HepG2 (cell line): ENCODE measurements around the gene SATB2. TPM values are rescaled to one million over a fixed set of nuclear protein-coding genes. Genes with fewer than 3 reads are reported as not detected.

Experiments used
- ARNT ChIP-seq: fragments of 450-650 bp; IDR thresholded peaks from 2 replicates; pipeline ENCODE4 v1.6.1; 2017
- ARNT2 ChIP-seq: sonication (generic); formaldehyde crosslinking; IDR thresholded peaks from 2 replicates; pipeline ENCODE4 v1.8.0; 2022; ENCODE audit warnings: mild to moderate bottlenecking, low read depth, missing genetic modification reagents, moderate library complexity
- DMAP1 ChIP-seq: IDR thresholded peaks from 2 replicates; pipeline ENCODE4 v1.6.1; 2016
- EP300 ChIP-seq, 3 experiments: sonication (generic) in 1 of 3; formaldehyde crosslinking in 1 of 3; IDR thresholded peaks; 2 replicates each; pipeline versions ENCODE4 v1.5.1 to v1.6.1; 2011 to 2020; ENCODE audit warnings: low read depth in 2 of 3, low read length in 2 of 3, borderline replicate concordance in 1 of 3, improper control_type of control experiment in 1 of 3, mild to moderate bottlenecking in 1 of 3, missing genetic modification reagents in 1 of 3, moderate library complexity in 1 of 3
- FOXA1 ChIP-seq, 2 experiments: fragments of 450-650 bp in 1 of 2; sonication (generic) in 1 of 2; formaldehyde crosslinking in 1 of 2; IDR thresholded peaks; 2 replicates each; pipeline versions ENCODE4 v1.4.0 to v1.6.1; 2016 to 2020; ENCODE audit warnings: missing genetic modification reagents in 1 of 2
- HNF4A ChIP-seq: sonication (generic); formaldehyde crosslinking; IDR thresholded peaks from 2 replicates; pipeline ENCODE4 v1.4.0; 2020; ENCODE audit warnings: missing genetic modification reagents
- MBNL3 ChIP-seq: fragments of 250-450 bp; sonication (Bioruptor Pico); conservative IDR thresholded peaks from 2 replicates; pipeline ENCODE4 v1.8.0; 2022; ENCODE audit warnings: mild to moderate bottlenecking, inconsistent platforms
- NCOR1 ChIP-seq: fragments of 200-600 bp; sonication (generic); IDR thresholded peaks from 2 replicates; pipeline ENCODE4 v1.7.0; 2017; ENCODE audit warnings: antibody characterized with exemption, low read length, borderline replicate concordance
- PRMT3 ChIP-seq: sonication (generic); formaldehyde crosslinking; IDR thresholded peaks from 2 replicates; pipeline ENCODE4 v1.8.1; 2022; ENCODE audit warnings: low read depth, mild to moderate bottlenecking, moderate library complexity, missing genetic modification reagents, borderline replicate concordance
- RELA ChIP-seq: sonication (generic); formaldehyde crosslinking; IDR thresholded peaks from 2 replicates; pipeline ENCODE4 v1.4.0; 2020; ENCODE audit warnings: missing genetic modification reagents
- REPIN1 ChIP-seq: sonication (generic); formaldehyde crosslinking; IDR thresholded peaks from 2 replicates; pipeline ENCODE4 v1.8.0; 2022; ENCODE audit warnings: missing genetic modification reagents, low read depth, mild to moderate bottlenecking, borderline replicate concordance
- SNAPC5 ChIP-seq: sonication (generic); formaldehyde crosslinking; IDR thresholded peaks from 2 replicates; pipeline ENCODE4 v1.8.1; 2023; ENCODE audit warnings: mild to moderate bottlenecking, missing genetic modification reagents, borderline replicate concordance
- SRSF4 ChIP-seq: fragments of 200-400 bp; formaldehyde crosslinking; IDR thresholded peaks from one replicate; pipeline ENCODE4 v1.6.1; 2018; ENCODE audit warnings: mild to moderate bottlenecking, low read depth, low read length, moderate library complexity; ENCODE audit not compliant: poor library complexity, severe bottlenecking
- ZBTB39 ChIP-seq: sonication (generic); formaldehyde crosslinking; IDR thresholded peaks from 2 replicates; pipeline ENCODE4 v1.5.0; 2020; ENCODE audit warnings: missing genetic modification reagents
- ZBTB7A ChIP-seq: sonication (generic); formaldehyde crosslinking; IDR thresholded peaks from 2 replicates; pipeline ENCODE4 v1.8.0; 2022; ENCODE audit warnings: mild to moderate bottlenecking, missing genetic modification reagents
- ZC3H13 ChIP-seq: sonication (generic); formaldehyde crosslinking; IDR thresholded peaks from 2 replicates; pipeline ENCODE4 v1.8.1; 2023; ENCODE audit warnings: mild to moderate bottlenecking, missing genetic modification reagents, moderate library complexity
- ZNF12 ChIP-seq: sonication (generic); formaldehyde crosslinking; IDR thresholded peaks from 2 replicates; pipeline ENCODE4 v1.5.0; 2020; ENCODE audit warnings: missing genetic modification reagents
- ZNF230 ChIP-seq: sonication (generic); formaldehyde crosslinking; IDR thresholded peaks from 2 replicates; pipeline ENCODE4 v1.4.0; 2020; ENCODE audit warnings: mild to moderate bottlenecking, missing genetic modification reagents
- ZNF749 ChIP-seq: sonication (generic); formaldehyde crosslinking; IDR thresholded peaks from 2 replicates; pipeline ENCODE4 v1.8.0; 2022; ENCODE audit warnings: mild to moderate bottlenecking, missing genetic modification reagents, moderate library complexity, borderline replicate concordance
- ZNF766 ChIP-seq: sonication (generic); formaldehyde crosslinking; IDR thresholded peaks from 2 replicates; pipeline ENCODE4 v1.5.0; 2020; ENCODE audit warnings: missing genetic modification reagents, borderline replicate concordance
- polyA plus RNA-seq, 8 experiments: library from polyadenylated mRNA; depleted of rRNA in 3 of 8; stranded (reverse) in 7 of 8; unstranded in 1 of 8; fragments of >200 nt; fragmentation: Illumina TruSeq in 4 of 8; extraction: Trizol in 4 of 8; gene quantifications; 2 replicates each; pipeline versions ENCODE4 v1.2.1 to v1.2.3, GENCODE V29; 2011 to 2016; ENCODE audit warnings: low read depth in 4 of 8, missing spikeins in 1 of 8, mixed read lengths in 1 of 8; ENCODE audit not compliant: insufficient read depth in 1 of 8
- total RNA-seq, 5 experiments: library from RNA; depleted of rRNA; stranded (reverse); fragments of >200 nt; fragmentation: Illumina TruSeq; extraction: Trizol; gene quantifications; 2 replicates each; pipeline ENCODE4 v1.2.3, GENCODE V29; 2016; ENCODE audit warnings: low read depth in 1 of 5
- TF ChIP-seq, protein P1 (sequence below): sonication (generic); formaldehyde crosslinking; IDR thresholded peaks from 2 replicates; pipeline ENCODE4 v1.5.0; 2020; ENCODE audit warnings: missing genetic modification reagents
- TF ChIP-seq, protein P2 (sequence below): sonication (generic); formaldehyde crosslinking; IDR thresholded peaks from 2 replicates; pipeline ENCODE4 v1.9.0; 2021; ENCODE audit warnings: missing genetic modification reagents, mild to moderate bottlenecking, borderline replicate concordance

Gene SATB2
- total and polyA plus RNA-seq, 2 of the 13 experiments (the other 11 are each of a cell fraction or from before 2014, with no cell fraction given), result 2.5 to 5.5 TPM

DNA sequence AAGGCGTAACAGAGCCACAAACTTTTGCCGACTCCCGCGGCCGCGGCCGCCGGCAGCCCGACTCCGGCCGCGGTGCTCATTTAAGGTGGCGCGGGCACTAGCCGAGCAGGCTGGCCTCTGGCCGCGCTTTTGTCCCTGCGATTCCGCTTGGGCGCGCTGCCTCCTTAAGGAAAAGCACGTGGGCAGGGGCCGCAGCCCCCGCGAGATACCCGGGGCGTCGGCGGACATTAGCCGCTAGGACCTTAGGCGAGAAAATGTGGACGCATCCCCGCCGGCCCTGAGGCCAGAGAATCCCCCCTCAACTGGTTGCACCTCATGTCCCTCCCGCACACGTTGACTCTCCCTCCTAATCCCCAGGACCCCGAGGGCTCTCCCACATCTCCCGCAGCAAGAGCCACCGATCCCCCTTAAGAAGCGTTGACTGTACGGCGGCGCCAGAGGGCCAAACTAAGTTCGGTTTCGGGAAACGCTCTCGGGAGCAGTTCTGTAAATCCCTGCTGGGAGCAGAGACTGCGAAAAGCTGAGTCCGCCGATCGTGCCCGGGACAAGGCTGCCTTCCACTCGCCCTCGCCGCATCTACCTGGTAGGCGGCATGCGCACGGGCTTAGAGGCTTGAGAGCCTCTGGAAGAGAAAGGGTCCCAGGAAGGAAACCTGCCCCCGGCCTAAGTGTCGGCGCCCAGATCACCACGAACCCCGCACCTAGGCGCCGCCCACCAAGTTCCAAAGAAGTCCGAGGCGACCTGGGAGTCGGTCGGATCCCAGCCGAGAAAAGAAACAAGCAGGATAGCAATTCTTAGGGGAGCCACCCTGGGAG is 1.8 kb upstream of the SATB2 start (continued):
- TF ChIP-seq ZNF12 (no peak), ZC3H13 (CRISPR knock-in tag) (peak; percentile 52; the same call in 1 of the 2 replicates), DMAP1 (CRISPR knock-in tag) (peak; percentile 81), NCOR1 (no peak), PRMT3 (CRISPR knock-in tag) (peak; percentile 62; the same call in 1 of the 2 replicates), ARNT (no peak), MBNL3 (CRISPR knock-in tag) (peak; percentile 94), HNF4A (CRISPR knock-in tag) (no peak), ZNF230 (0 out of 2 replicates have a peak, but pooled peaks have one; percentile 45), EP300 (IDR thresholded peaks at IDR 0.05; ENCODE audit: low read depth in 2 of 2, low read length in 2 of 2) (no peak), EP300 (CRISPR knock-in tag; IDR thresholded peaks at IDR 0.05; ENCODE audit: borderline replicate concordance) (no peak), REPIN1 (CRISPR knock-in tag) (peak; percentile 85), FOXA1 (IDR thresholded peaks at IDR 0.05) (no peak), FOXA1 (CRISPR knock-in tag; IDR thresholded peaks at IDR 0.05) (no peak), ZNF766 (CRISPR knock-in tag) (peak; percentile 66), ZNF749 (CRISPR knock-in tag) (peak; percentile 91; the same call in 1 of the 2 replicates), ZBTB7A (CRISPR knock-in tag) (peak; percentile 87; the same call in 1 of the 2 replicates), SRSF4 (no peak), SNAPC5 (CRISPR knock-in tag) (peak; percentile 69; the same call in 1 of the 2 replicates), RELA (CRISPR knock-in tag) (no peak), ARNT2 (CRISPR knock-in tag) (peak; percentile 54; the same call in 1 of the 2 replicates), ZBTB39 (CRISPR knock-in tag) (no peak; the same call in 1 of the 2 replicates)
- TF ChIP-seq, protein P1, sequence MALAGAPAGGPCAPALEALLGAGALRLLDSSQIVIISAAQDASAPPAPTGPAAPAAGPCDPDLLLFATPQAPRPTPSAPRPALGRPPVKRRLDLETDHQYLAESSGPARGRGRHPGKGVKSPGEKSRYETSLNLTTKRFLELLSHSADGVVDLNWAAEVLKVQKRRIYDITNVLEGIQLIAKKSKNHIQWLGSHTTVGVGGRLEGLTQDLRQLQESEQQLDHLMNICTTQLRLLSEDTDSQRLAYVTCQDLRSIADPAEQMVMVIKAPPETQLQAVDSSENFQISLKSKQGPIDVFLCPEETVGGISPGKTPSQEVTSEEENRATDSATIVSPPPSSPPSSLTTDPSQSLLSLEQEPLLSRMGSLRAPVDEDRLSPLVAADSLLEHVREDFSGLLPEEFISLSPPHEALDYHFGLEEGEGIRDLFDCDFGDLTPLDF (CRISPR knock-in tag), result no peak
- TF ChIP-seq, protein P2, sequence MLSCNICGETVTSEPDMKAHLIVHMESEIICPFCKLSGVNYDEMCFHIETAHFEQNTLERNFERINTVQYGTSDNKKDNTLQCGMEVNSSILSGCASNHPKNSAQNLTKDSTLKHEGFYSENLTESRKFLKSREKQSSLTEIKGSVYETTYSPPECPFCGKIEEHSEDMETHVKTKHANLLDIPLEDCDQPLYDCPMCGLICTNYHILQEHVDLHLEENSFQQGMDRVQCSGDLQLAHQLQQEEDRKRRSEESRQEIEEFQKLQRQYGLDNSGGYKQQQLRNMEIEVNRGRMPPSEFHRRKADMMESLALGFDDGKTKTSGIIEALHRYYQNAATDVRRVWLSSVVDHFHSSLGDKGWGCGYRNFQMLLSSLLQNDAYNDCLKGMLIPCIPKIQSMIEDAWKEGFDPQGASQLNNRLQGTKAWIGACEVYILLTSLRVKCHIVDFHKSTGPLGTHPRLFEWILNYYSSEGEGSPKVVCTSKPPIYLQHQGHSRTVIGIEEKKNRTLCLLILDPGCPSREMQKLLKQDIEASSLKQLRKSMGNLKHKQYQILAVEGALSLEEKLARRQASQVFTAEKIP, result no peak
